ENCODE results near the gene LRFN2.

The LRFN2 gene

GRCh38 chr6:40461643-40462042 is 125.5 kb downstream of the LRFN2 start:
- H3K27me3 Mint-ChIP-seq, result no peaks in the 10 kb centered on the region

GRCh38 chr6:40460380-40460779 is 126.8 kb downstream of the LRFN2 start:
- H3K9me3 Mint-ChIP-seq, result no peaks in the 10 kb centered on the region
- H3K27me3 Mint-ChIP-seq, result no peaks in the 10 kb centered on the region
- no peak overlapping the region for H3K4me3 Mint-ChIP-seq
- no peaks in the 10 kb centered on the region for H3K4me1 Mint-ChIP-seq
- ATAC-seq (no peak), DNase-seq (no peak)
- H3K27ac Mint-ChIP-seq, result no peak overlapping the region

More at GRCh38 chr6:40461643-40462042, 125.5 kb downstream of the LRFN2 start:
- H3K27ac Mint-ChIP-seq, result no peak overlapping the region
- no peaks in the 10 kb centered on the region for H3K9me3 Mint-ChIP-seq
- no peak overlapping the region for H3K4me3 Mint-ChIP-seq
- DNase-seq (no peak), ATAC-seq (no peak)
- no peaks in the 10 kb centered on the region for H3K4me1 Mint-ChIP-seq

- no peak for DNase-seq
- Mint-ChIP-seq H3K4me3 (no peak overlapping the region), H3K4me1 (no peaks in the 10 kb centered on the region), H3K27me3 (no peaks in the 10 kb centered on the region), H3K27ac (peak overlapping the region in 1 of 2 donors; percentile 44), H3K9me3 (no peaks in the 10 kb centered on the region)
- no peak for ATAC-seq
Measured at GRCh38 chr6:40457261-40457660, 129.9 kb downstream of the LRFN2 start.

GRCh38 chr6:40456390-40457013 is 130.7 kb downstream of the LRFN2 start:
- H3K4me3 Mint-ChIP-seq, result no peak overlapping the region
- DNase-seq (no peak), ATAC-seq (no peak)
- no peaks in the 10 kb centered on the region for H3K9me3 Mint-ChIP-seq
- H3K4me1 Mint-ChIP-seq, result no peaks in the 10 kb centered on the region
- H3K27ac Mint-ChIP-seq, result no peak overlapping the region
- no peaks in the 10 kb centered on the region for H3K27me3 Mint-ChIP-seq

- H3K4me3 Mint-ChIP-seq, result no peak overlapping the region
- H3K27me3 Mint-ChIP-seq, result no peaks in the 10 kb centered on the region
- DNase-seq (no peak), ATAC-seq (no peak)
- H3K4me1 Mint-ChIP-seq, result no peaks in the 10 kb centered on the region
- no peak overlapping the region for H3K27ac Mint-ChIP-seq
- no peaks in the 10 kb centered on the region for H3K9me3 Mint-ChIP-seq
Measured at GRCh38 chr6:40455686-40456389, 131.3 kb downstream of the LRFN2 start.

GRCh38 chr6:40450483-40450882 is 136.7 kb downstream of the LRFN2 start:
- Mint-ChIP-seq H3K4me1 (no peaks in the 10 kb centered on the region), H3K9me3 (no peaks in the 10 kb centered on the region), H3K27ac (no peak overlapping the region), H3K4me3 (no peak overlapping the region), H3K27me3 (no peaks in the 10 kb centered on the region)
- DNase-seq (no peak), ATAC-seq (no peak)

GRCh38 chr6:40444811-40445210 is 142.4 kb downstream of the LRFN2 start:
- Mint-ChIP-seq H3K4me3 (no peak overlapping the region), H3K9me3 (no peaks in the 10 kb centered on the region), H3K27ac (no peak overlapping the region), H3K27me3 (no peaks in the 10 kb centered on the region), H3K4me1 (no peaks in the 10 kb centered on the region)
- no peak for DNase-seq
- no peak for ATAC-seq

- Mint-ChIP-seq H3K4me3 (no peak overlapping the region), H3K27me3 (no peaks in the 10 kb centered on the region), H3K4me1 (no peaks in the 10 kb centered on the region), H3K9me3 (no peaks in the 10 kb centered on the region), H3K27ac (peak overlapping the region in 1 of 2 donors; percentile 9)
- DNase-seq, result no peak
- no peak for ATAC-seq
Measured at GRCh38 chr6:40444312-40444711, 142.9 kb downstream of the LRFN2 start.

- ATAC-seq (no peak), DNase-seq (no peak)
- peak overlapping the region in 1 of 2 donors; percentile 19 for H3K27ac Mint-ChIP-seq
- no peaks in the 10 kb centered on the region for H3K27me3 Mint-ChIP-seq
- H3K9me3 Mint-ChIP-seq, result no peaks in the 10 kb centered on the region
- no peak overlapping the region for H3K4me3 Mint-ChIP-seq
- no peaks in the 10 kb centered on the region for H3K4me1 Mint-ChIP-seq
Measured at GRCh38 chr6:40443842-40444241, 143.3 kb downstream of the LRFN2 start.

GRCh38 chr6:40442591-40442990 is 144.6 kb downstream of the LRFN2 start:
- ATAC-seq, result no peak
- Mint-ChIP-seq H3K9me3 (no peaks in the 10 kb centered on the region), H3K27me3 (no peaks in the 10 kb centered on the region), H3K27ac (no peak overlapping the region), H3K4me3 (no peak overlapping the region), H3K4me1 (no peaks in the 10 kb centered on the region)
- DNase-seq, result no peak

- ATAC-seq (no peak), DNase-seq (no peak)
- no peaks in the 10 kb centered on the region for H3K27me3 Mint-ChIP-seq
- H3K4me1 Mint-ChIP-seq, result peaks cover 10% of the 10 kb centered on the region
- no peaks in the 10 kb centered on the region for H3K9me3 Mint-ChIP-seq
- no peak overlapping the region for H3K4me3 Mint-ChIP-seq
- no peak overlapping the region for H3K27ac Mint-ChIP-seq
Measured at GRCh38 chr6:40441150-40441549, 146.0 kb downstream of the LRFN2 start.

- H3K9me3 Mint-ChIP-seq, result no peaks in the 10 kb centered on the region
- H3K4me1 Mint-ChIP-seq, result peaks cover 10% of the 10 kb centered on the region
- ATAC-seq (no peak), DNase-seq (no peak)
- H3K4me3 Mint-ChIP-seq, result no peak overlapping the region
- H3K27ac Mint-ChIP-seq, result no peak overlapping the region
- H3K27me3 Mint-ChIP-seq, result no peaks in the 10 kb centered on the region
Measured at GRCh38 chr6:40440053-40440452, 147.1 kb downstream of the LRFN2 start.

GRCh38 chr6:40439026-40439800 is 148.0 kb downstream of the LRFN2 start:
- H3K27ac Mint-ChIP-seq, result no peak overlapping the region
- peaks cover 10% of the 10 kb centered on the region for H3K4me1 Mint-ChIP-seq
- ATAC-seq (no peak), DNase-seq (no peak)
- H3K4me3 Mint-ChIP-seq, result no peak overlapping the region
- H3K27me3 Mint-ChIP-seq, result no peaks in the 10 kb centered on the region
- H3K9me3 Mint-ChIP-seq, result no peaks in the 10 kb centered on the region

- no peaks in the 10 kb centered on the region for H3K9me3 Mint-ChIP-seq
- no peak for ATAC-seq
- peaks cover 10% of the 10 kb centered on the region for H3K4me1 Mint-ChIP-seq
- no peak for DNase-seq
- no peaks in the 10 kb centered on the region for H3K27me3 Mint-ChIP-seq
- no peak overlapping the region for H3K27ac Mint-ChIP-seq
- H3K4me3 Mint-ChIP-seq, result no peak overlapping the region
Measured at GRCh38 chr6:40438246-40438887, 148.8 kb downstream of the LRFN2 start.

- peaks cover 10% of the 10 kb centered on the region for H3K4me1 Mint-ChIP-seq
Measured at GRCh38 chr6:40437631-40438030, 149.5 kb downstream of the LRFN2 start.

More at GRCh38 chr6:40437631-40438030, 149.5 kb downstream of the LRFN2 start:
- Mint-ChIP-seq H3K27ac (peak overlapping the region in 1 of 2 donors; percentile 72), H3K9me3 (no peaks in the 10 kb centered on the region), H3K27me3 (no peaks in the 10 kb centered on the region), H3K4me3 (no peak overlapping the region)
- DNase-seq (no peak), ATAC-seq (no peak)
